HEK293 (cell line): ENCODE data around the gene DHRS3.

Experiments used
- CTCF ChIA-PET: fragments of 350-600 bp; formaldehyde crosslinking; extraction: SDS; loops from one replicate; lab custom pipeline; 2021; ENCODE audit warnings: antibody characterized with exemption; lab: Yijun Ruan, JAX
- POLR2A ChIA-PET: fragments of 300-600 bp; formaldehyde crosslinking; extraction: SDS; loops from one replicate; lab custom pipeline; 2020; ENCODE audit warnings: antibody characterized with exemption, inconsistent platforms; lab: Yijun Ruan, JAX
- H3K27ac ChIP-seq: fragments of 200-500 bp; sonication (Bioruptor generic); 2 replicates; pipeline ENCODE4 v1.5.1; 2014; ENCODE audit warnings: low read depth, low read length, control low read depth, inconsistent platforms; ENCODE audit errors: extremely low read depth
- H3K36me3 ChIP-seq, 2 experiments: fragments of 200-500 bp in 1 of 2; sonication (Bioruptor generic) in 1 of 2; 1 replicate in 1 of 2; 2 replicates in 1 of 2; pipeline ENCODE4 v1.5.1; 2014 to 2017; ENCODE audit warnings: inconsistent platforms in 2 of 2, low read length in 2 of 2; ENCODE audit not compliant: control insufficient read depth in 2 of 2, insufficient read depth in 1 of 2
- H3K4me1 ChIP-seq: fragments of 200-500 bp; sonication (Bioruptor generic); 2 replicates; pipeline ENCODE4 v1.5.1; 2014; ENCODE audit warnings: mild to moderate bottlenecking, low read length, inconsistent platforms; ENCODE audit not compliant: control insufficient read depth, insufficient read depth
- H3K4me3 ChIP-seq: 2 replicates; pipeline ENCODE4 v1.5.1; 2011; ENCODE audit warnings: low read depth, mild to moderate bottlenecking, control low read depth, low read length, moderate library complexity
- H3K9me3 ChIP-seq: fragments of 200-500 bp; sonication (Bioruptor generic); 2 replicates; pipeline ENCODE4 v1.5.1; 2014; ENCODE audit warnings: low read depth, low read length, inconsistent platforms; ENCODE audit not compliant: control insufficient read depth, insufficient read depth
- ATF2 ChIP-seq: fragments of 450-650 bp; formaldehyde crosslinking; IDR thresholded peaks from 2 replicates; pipeline ENCODE4 v1.5.1; 2016; ENCODE audit warnings: missing biosample characterization, missing genetic modification characterization, low read depth
- CTCF ChIP-seq: fragments of 450-650 bp; formaldehyde crosslinking; IDR thresholded peaks from 2 replicates; pipeline ENCODE4 v1.5.1; 2016; ENCODE audit warnings: missing biosample characterization, missing genetic modification characterization
- GFI1B ChIP-seq: fragments of 450-650 bp; formaldehyde crosslinking; IDR thresholded peaks from 2 replicates; pipeline ENCODE4 v1.5.1; 2016; ENCODE audit warnings: missing biosample characterization, missing genetic modification characterization
- HOXD13 ChIP-seq: sonication (generic); formaldehyde crosslinking; IDR thresholded peaks from 2 replicates; pipeline ENCODE4 v1.8.0; 2022; ENCODE audit warnings: missing genetic modification reagents, borderline replicate concordance
- MEIS1 ChIP-seq: sonication (generic); formaldehyde crosslinking; IDR thresholded peaks from 2 replicates; pipeline ENCODE4 v1.8.1; 2022; ENCODE audit warnings: missing genetic modification reagents, mild to moderate bottlenecking, borderline replicate concordance
- REPIN1 ChIP-seq: fragments of 450-650 bp; formaldehyde crosslinking; IDR thresholded peaks from 2 replicates; pipeline ENCODE4 v1.5.1; 2017; ENCODE audit warnings: missing biosample characterization, missing genetic modification characterization, low read depth
- ZBTB10 ChIP-seq: fragments of 450-650 bp; formaldehyde crosslinking; IDR thresholded peaks from 2 replicates; pipeline ENCODE4 v1.5.1; 2016; ENCODE audit warnings: missing biosample characterization, missing genetic modification characterization
- ZBTB20 ChIP-seq: fragments of 450-650 bp; formaldehyde crosslinking; IDR thresholded peaks from 2 replicates; pipeline ENCODE4 v1.5.1; 2016; ENCODE audit warnings: missing biosample characterization, missing genetic modification characterization
- ZBTB26 ChIP-seq: fragments of 450-650 bp; formaldehyde crosslinking; optimal IDR thresholded peaks from 2 replicates; pipeline ENCODE3; 2016; ENCODE audit warnings: missing biosample characterization, mild to moderate bottlenecking, missing genetic modification characterization
- ZBTB8A ChIP-seq: fragments of 450-650 bp; formaldehyde crosslinking; IDR thresholded peaks from 2 replicates; pipeline ENCODE4 v1.5.1; 2016; ENCODE audit warnings: missing biosample characterization, missing genetic modification characterization
- ZIC2 ChIP-seq: fragments of 450-650 bp; formaldehyde crosslinking; IDR thresholded peaks from 2 replicates; pipeline ENCODE4 v1.5.1; 2016; ENCODE audit warnings: missing biosample characterization, missing genetic modification characterization
- ZNF174 ChIP-seq: fragments of 450-650 bp; formaldehyde crosslinking; IDR thresholded peaks from 2 replicates; pipeline ENCODE4 v1.5.0; 2017; ENCODE audit warnings: missing biosample characterization, mild to moderate bottlenecking, missing genetic modification characterization
- ZNF175 ChIP-seq: fragments of 450-650 bp; formaldehyde crosslinking; IDR thresholded peaks from 2 replicates; pipeline ENCODE4 v1.5.1; 2016; ENCODE audit warnings: missing biosample characterization, missing genetic modification characterization
- ZNF202 ChIP-seq: fragments of 450-650 bp; formaldehyde crosslinking; IDR thresholded peaks from 2 replicates; pipeline ENCODE4 v1.5.1; 2016; ENCODE audit warnings: missing biosample characterization, missing genetic modification characterization, borderline replicate concordance
- ZNF221 ChIP-seq: fragments of 450-650 bp; formaldehyde crosslinking; IDR thresholded peaks from 2 replicates; pipeline ENCODE4 v1.5.1; 2017; ENCODE audit warnings: missing biosample characterization, missing genetic modification characterization, borderline replicate concordance
- ZNF335 ChIP-seq: fragments of 450-650 bp; formaldehyde crosslinking; conservative IDR thresholded peaks from 2 replicates; pipeline ENCODE4 v1.5.1; 2016; ENCODE audit warnings: missing biosample characterization, missing genetic modification characterization
- ZNF423 ChIP-seq: fragments of 450-650 bp; formaldehyde crosslinking; IDR thresholded peaks from 2 replicates; pipeline ENCODE4 v1.5.1; 2016; ENCODE audit warnings: missing biosample characterization, missing genetic modification characterization
- ZNF549 ChIP-seq: fragments of 450-650 bp; IDR thresholded peaks from 2 replicates; pipeline ENCODE4 v1.5.1; 2018; ENCODE audit warnings: missing biosample characterization, missing genetic modification characterization, mild to moderate bottlenecking, inconsistent platforms, moderate library complexity
- ZNF571 ChIP-seq: fragments of 450-650 bp; formaldehyde crosslinking; IDR thresholded peaks from 2 replicates; pipeline ENCODE4 v1.5.0; 2017; ENCODE audit warnings: missing biosample characterization, missing genetic modification characterization
- ZNF623 ChIP-seq: fragments of 450-650 bp; formaldehyde crosslinking; IDR thresholded peaks from 2 replicates; pipeline ENCODE4 v1.5.1; 2016; ENCODE audit warnings: missing biosample characterization, missing genetic modification characterization
- ZNF624 ChIP-seq: fragments of 450-650 bp; formaldehyde crosslinking; IDR thresholded peaks from 2 replicates; pipeline ENCODE4 v1.5.1; 2017; ENCODE audit warnings: missing biosample characterization, missing genetic modification characterization
- ZNF626 ChIP-seq: fragments of 450-650 bp; sonication (Bioruptor Pico); formaldehyde crosslinking; IDR thresholded peaks from 2 replicates; pipeline ENCODE4 v1.5.1; 2018; ENCODE audit warnings: missing biosample characterization, missing genetic modification characterization, inconsistent platforms
- ZNF792 ChIP-seq: fragments of 450-650 bp; formaldehyde crosslinking; IDR thresholded peaks from 2 replicates; pipeline ENCODE4 v1.5.1; 2016; ENCODE audit warnings: missing biosample characterization, missing genetic modification characterization
- ZXDB ChIP-seq: fragments of 450-650 bp; formaldehyde crosslinking; IDR thresholded peaks from 2 replicates; pipeline ENCODE4 v1.5.1; 2016; ENCODE audit warnings: missing biosample characterization, missing genetic modification characterization

Gene DHRS3

GRCh38 chr1:12666141-12666735 lies 48.2 kb upstream of the DHRS3 start:
- Histone ChIP-seq H3K4me3 (no peak overlapping the region), H3K9me3 (no peaks in the 10 kb centered on the region), H3K4me1 (no peaks in the 10 kb centered on the region), H3K27ac (no peak overlapping the region), H3K36me3 (no peaks in the 10 kb centered on the region)
- peak; percentile 56; the same call in 1 of the 2 replicates for TF ChIP-seq ATF2 (tag by site-specific recombination)
- TF ChIP-seq ZIC2 (tag by site-specific recombination): no peak
- ChIA-PET CTCF (interaction anchor here (0.6 to 1.0 kb wide), 4 partner anchors 20 to 578 kb away, joined by 3 to 7 read pairs (median 3); no protein-coding TSS in a partner anchor), POLR2A (no interaction called here)

- H3K4me3 ChIP-seq: no peak overlapping the region
- H3K4me1 ChIP-seq: no peaks in the 10 kb centered on the region
- H3K36me3 ChIP-seq: no peaks in the 10 kb centered on the region
- no peak overlapping the region for H3K27ac ChIP-seq
- CTCF ChIA-PET: interaction anchor here (0.7 to 1.0 kb wide), 2 partner anchors 389 to 422 kb away, joined by 3 read pairs; no protein-coding TSS in a partner anchor
- TF ChIP-seq MEIS1: no peak
- no peak for TF ChIP-seq ZNF549 (tag by site-specific recombination)
- TF ChIP-seq ZBTB10 (tag by site-specific recombination): no peak
- TF ChIP-seq, all 188 proteins: peak for 0
- H3K9me3 ChIP-seq: no peaks in the 10 kb centered on the region
- POLR2A ChIA-PET: no interaction called here
These were observed 47.5 kb upstream of the DHRS3 start for GRCh38 chr1:12665511-12665910.

- no peak overlapping the region for H3K4me3 ChIP-seq
- H3K27ac ChIP-seq: no peak overlapping the region
- no peaks in the 10 kb centered on the region for H3K36me3 ChIP-seq
- CTCF ChIA-PET: interaction anchor here (1.0 kb wide), 1 partner anchor 538 kb away, joined by 4 read pairs; no protein-coding TSS in a partner anchor
- TF ChIP-seq ZNF624 (tag by site-specific recombination) (no peak), ZBTB20 (tag by site-specific recombination) (no peak), ZXDB (tag by site-specific recombination) (no peak), REPIN1 (no peak), HOXD13 (CRISPR knock-in tag) (no peak), ZNF792 (tag by site-specific recombination) (no peak), ZNF423 (no peak), ZNF571 (tag by site-specific recombination) (no peak), CTCF (tag by site-specific recombination) (no peak), ZNF335 (tag by site-specific recombination) (no peak), ZBTB26 (tag by site-specific recombination) (no peak), GFI1B (no peak), ZNF623 (no peak), ZNF202 (no peak), ZNF626 (no peak), ZNF221 (tag by site-specific recombination) (no peak), ZNF175 (tag by site-specific recombination) (no peak), ZBTB8A (tag by site-specific recombination) (no peak), ZNF174 (tag by site-specific recombination) (no peak)
- H3K9me3 ChIP-seq: no peaks in the 10 kb centered on the region
- POLR2A ChIA-PET: no interaction called here
- H3K4me1 ChIP-seq: no peaks in the 10 kb centered on the region
These were observed 44.5 kb upstream of the DHRS3 start for GRCh38 chr1:12662556-12662955.
